ENCODE measurements around the gene PSMD6. TPM values are rescaled to one million over a fixed set of nuclear protein-coding genes. Genes with fewer than 3 reads are reported as not detected.

The PSMD6 gene
- total and polyA plus RNA-seq, 10 of the 15 experiments (the other 5 are each of a cell fraction or from before 2014, with no cell fraction given) = 68.7 to 199 (median 106) TPM

DNA sequence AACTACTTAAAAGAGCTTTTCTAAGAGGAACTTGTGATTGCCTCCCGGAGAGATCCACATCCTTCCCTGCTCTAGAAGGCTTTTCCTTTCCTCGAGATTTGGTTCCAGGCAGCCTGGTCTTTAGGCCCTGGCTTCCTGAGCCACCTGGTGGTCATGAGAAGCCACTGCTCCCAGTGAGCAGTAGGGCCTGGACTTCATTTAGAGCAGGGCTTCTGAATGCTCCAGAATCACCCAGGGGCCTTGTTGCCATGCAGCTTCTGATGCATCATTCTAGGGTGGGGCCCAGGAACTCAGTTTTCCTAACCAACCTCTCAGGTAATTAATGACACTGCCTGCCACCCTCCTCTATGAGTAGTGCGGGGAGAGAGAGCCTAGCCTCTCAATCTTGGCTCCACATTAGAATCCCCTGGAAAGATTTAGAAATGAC lies 29.6 kb downstream of the PSMD6 start (continued):
- peak; percentile 86 for TF ChIP-seq RAD21 (IDR thresholded peaks at IDR 0.05; ENCODE audit: insufficient read depth, low read depth, low read length)
- peak; percentile 87 to 89 (median 89) for TF ChIP-seq CTCF (IDR thresholded peaks at IDR 0.05 in 2 of 3, conservative IDR thresholded peaks at IDR 0.05 in 1 of 3; ENCODE audit: control insufficient read depth in 2 of 3, extremely low read depth in 1 of 3, insufficient read depth in 1 of 3, low read depth in 3 of 3, low read length in 3 of 3)
- no peak for TF ChIP-seq SPI1 (IDR thresholded peaks at IDR 0.05; ENCODE audit: borderline replicate concordance, insufficient read depth, low read depth, low read length)
- TF ChIP-seq RUNX3 (IDR thresholded peaks at IDR 0.05; ENCODE audit: low read length) = peak; percentile 25; the same call in 1 of the 2 replicates
- peak in 1 of 2 experiments; percentile 21; a peak in 1 of 4 replicates for TF ChIP-seq ETV6 (conservative IDR thresholded peaks at IDR 0.05 in 1 of 2, IDR thresholded peaks at IDR 0.05 in 1 of 2; ENCODE audit: borderline replicate concordance in 1 of 2, low read depth in 1 of 2)
- peak; percentile 87 for TF ChIP-seq SMC3 (IDR thresholded peaks at IDR 0.05; ENCODE audit: borderline replicate concordance, low read length)
- TF ChIP-seq POU2F2 (IDR thresholded peaks at IDR 0.05; ENCODE audit: borderline replicate concordance, low read depth, low read length) = no peak

- no TSS peak for BruUV-seq (replicated peaks)
- POLR2A ChIA-PET = interaction anchor here (1.4 kb wide), 1 partner anchor 16 kb away, joined by 3 read pairs; no protein-coding TSS in a partner anchor
- TF ChIP-seq ETV6 (conservative IDR thresholded peaks at IDR 0.05 in 1 of 2, IDR thresholded peaks at IDR 0.05 in 1 of 2; ENCODE audit: borderline replicate concordance in 1 of 2, low read depth in 1 of 2) = 0 out of 4 replicates have a peak, but pooled peaks of 1 of the 2 experiments have one; percentile 44
- TF ChIP-seq NR2F1 (conservative IDR thresholded peaks at IDR 0.05) = no peak
- no peak for TF ChIP-seq NBN (IDR thresholded peaks at IDR 0.05)
- no peak for TF ChIP-seq EGR1 (IDR thresholded peaks at IDR 0.05; ENCODE audit: borderline replicate concordance in 1 of 2, low read depth in 2 of 2, low read length in 2 of 2)
- no peak for TF ChIP-seq IRF4 (IDR thresholded peaks at IDR 0.05; ENCODE audit: low read depth, low read length)
- peak; percentile 56; the same call in 1 of the 2 replicates for TF ChIP-seq NFXL1 (IDR thresholded peaks at IDR 0.05; ENCODE audit: borderline replicate concordance)
- no peak for TF ChIP-seq ASH2L (IDR thresholded peaks at IDR 0.05; ENCODE audit: borderline replicate concordance, low read depth)
- TF ChIP-seq E2F8 (IDR thresholded peaks at IDR 0.05; ENCODE audit: low read depth, partially characterized antibody) = no peak
Observed at GRCh38 chr3:63992516-63993209, 30.6 kb downstream of the PSMD6 start.

More at GRCh38 chr3:63992516-63993209, 30.6 kb downstream of the PSMD6 start:
- DNase-seq (ENCODE audit: low read depth, low spot score) = no peak
- Histone ChIP-seq H4K20me1 (ENCODE audit: control insufficient read depth, insufficient read depth) (no peaks in the 10 kb centered on the region), H3K9me3 (replicated peaks; ENCODE audit: control insufficient read depth, insufficient read depth, low read length) (no peaks in the 10 kb centered on the region), H3K4me2 (ENCODE audit: control insufficient read depth, insufficient read depth) (no peak overlapping the region), H3K4me3 (no peak overlapping the region), H3K36me3 (ENCODE audit: control insufficient read depth in 2 of 2, insufficient read depth in 2 of 2, low read length in 1 of 2) (peaks cover 23 to 37% of the 10 kb centered on the region in 2 experiments), H3K4me1 (ENCODE audit: control insufficient read depth, insufficient read depth, low read length) (no peaks in the 10 kb centered on the region), H3K27me3 (replicated peaks in 1 of 2; ENCODE audit: control insufficient read depth in 2 of 2, insufficient read depth in 2 of 2, low read length in 1 of 2) (no peaks in the 10 kb centered on the region), H2AFZ (ENCODE audit: control insufficient read depth, low read depth, low read length) (no peak overlapping the region), H3K9ac (ENCODE audit: control insufficient read depth, insufficient read depth, low read length) (no peak overlapping the region), H3K79me2 (ENCODE audit: control insufficient read depth, insufficient read depth, low read length) (no peaks in the 10 kb centered on the region), H3K27ac (ENCODE audit: control insufficient read depth, insufficient read depth) (no peak overlapping the region)
- no peak for FAIRE-seq
- intact Hi-C loops (cut with micrococcal nuclease; ENCODE audit: unreplicated experiment) = loop anchor here (2.0 kb wide), 2 partner anchors 24 to 642 kb away; no protein-coding TSS in a partner anchor
- SMC1A ChIA-PET (ENCODE audit: uncharacterized antibody, unreplicated experiment) = interaction anchor here (0.7 to 3.1 kb wide), 14 partner anchors 10 to 42 kb away, joined by 3 to 18 read pairs (median 4); no protein-coding TSS in a partner anchor
- in situ Hi-C loops (cut with MboI) = loop anchor here (5.0 kb wide), 1 partner anchor 640 kb away; no protein-coding TSS in a partner anchor
- RAD21 ChIA-PET (ENCODE audit: unreplicated experiment) = interaction anchor here (1.1 to 2.5 kb wide), 8 partner anchors 17 to 641 kb away, joined by 3 to 6 read pairs (median 4); no protein-coding TSS in a partner anchor
- peak; percentile 14; the same call in 1 of the 3 replicates for ATAC-seq
- 63% methylated on average over 5 of the region's 5 CpGs for WGBS (ENCODE audit: insufficient coverage, insufficient replicate concordance, low lambda C conversion rate, missing lambda C conversion rate)
- CTCF ChIA-PET = interaction anchor here (0.6 to 8.0 kb wide), 15 partner anchors 8 to 642 kb away, joined by 3 to 154 read pairs (median 5); partner anchors contain the start of gene C3orf49
